ENCODE measurements around the gene SALL1. TPM values are rescaled to one million over a fixed set of nuclear protein-coding genes. Genes with fewer than 3 reads are reported as not detected.

Gene SALL1
- total and polyA plus RNA-seq, 2 of the 13 experiments (the other 11 are each of a cell fraction or from before 2014, with no cell fraction given): 6.6 to 12.3 TPM

DNA sequence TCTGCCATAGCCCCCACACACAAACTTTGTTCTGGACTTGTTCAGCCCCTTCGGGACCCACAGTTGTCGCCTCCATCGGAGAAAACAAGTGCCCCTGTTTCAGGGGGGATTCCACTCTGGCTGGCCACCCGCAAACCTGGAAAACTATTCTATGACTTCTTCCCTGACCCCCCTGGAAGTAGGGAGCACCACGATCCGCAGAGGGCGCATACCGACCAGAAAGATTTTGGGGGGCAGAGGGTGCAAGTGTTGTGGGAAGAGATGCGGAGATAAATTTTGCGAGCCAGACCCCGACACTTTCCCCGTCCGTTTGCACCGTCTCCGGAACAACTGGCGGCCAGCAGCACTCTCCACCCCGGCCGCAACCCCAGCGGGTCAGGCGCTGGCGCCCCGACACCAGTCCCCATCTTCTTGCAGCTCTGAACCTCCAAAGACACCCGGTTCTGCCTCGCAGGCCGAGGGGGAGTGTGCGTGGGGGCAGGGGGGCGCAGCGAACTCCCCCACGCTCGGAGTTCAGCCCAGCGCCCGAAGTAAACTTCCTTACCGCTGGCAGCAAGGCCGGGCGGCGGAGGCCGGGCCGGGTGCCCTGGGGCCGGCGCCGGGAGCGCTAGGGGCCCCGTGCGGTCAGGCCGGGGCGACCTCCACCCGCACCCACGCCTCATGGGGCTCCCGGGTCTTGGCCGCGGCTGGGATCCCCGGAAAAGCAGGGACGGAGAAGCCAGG, 744 bp downstream of the SALL1 start (continued):
- TF ChIP-seq CTCF (CRISPR knock-in tag; IDR thresholded peaks at IDR 0.05) (peak; percentile 2; the same call in 1 of the 2 replicates), ZNF180 (CRISPR knock-in tag; IDR thresholded peaks at IDR 0.05; ENCODE audit: borderline replicate concordance, low read depth) (no peak), ASH2L (IDR thresholded peaks at IDR 0.05; ENCODE audit: insufficient read length, low read depth, low read length) (peak; percentile 85), MXD1 (CRISPR knock-in tag; IDR thresholded peaks at IDR 0.05) (peak; percentile 39; the same call in 1 of the 2 replicates), ZMYM4 (CRISPR knock-in tag; IDR thresholded peaks at IDR 0.05) (0 out of 2 replicates have a peak, but pooled peaks have one; percentile 28), ZNF235 (CRISPR knock-in tag; IDR thresholded peaks at IDR 0.05; ENCODE audit: borderline replicate concordance) (0 out of 2 replicates have a peak, but pooled peaks have one; percentile 47), ZNF670 (CRISPR knock-in tag; IDR thresholded peaks at IDR 0.05; ENCODE audit: borderline replicate concordance) (peak; percentile 65; the same call in 1 of the 2 replicates), PPARG (CRISPR knock-in tag; conservative IDR thresholded peaks at IDR 0.05) (no peak), NR0B2 (CRISPR knock-in tag; IDR thresholded peaks at IDR 0.05) (peak; percentile 57; the same call in 1 of the 2 replicates), SRSF1 (optimal IDR thresholded peaks at IDR 0.05; ENCODE audit: low read depth, low read length) (peak; percentile 93), ZNF746 (CRISPR knock-in tag; IDR thresholded peaks at IDR 0.05) (0 out of 2 replicates have a peak, but pooled peaks have one; percentile 18), ZNF547 (CRISPR knock-in tag; IDR thresholded peaks at IDR 0.05) (peak; percentile 39; the same call in 1 of the 2 replicates), ZNF263 (CRISPR knock-in tag; IDR thresholded peaks at IDR 0.05) (peak; percentile 81; the same call in 1 of the 2 replicates), ZNF747 (CRISPR knock-in tag; IDR thresholded peaks at IDR 0.05; ENCODE audit: borderline replicate concordance) (no peak), TAF15 (IDR thresholded peaks at IDR 0.05; ENCODE audit: low read depth, low read length, poor library complexity, severe bottlenecking) (peak; percentile 28), NCOA1 (CRISPR knock-in tag; IDR thresholded peaks at IDR 0.05) (no peak), PTBP1 (IDR thresholded peaks at IDR 0.05; ENCODE audit: low read depth, low read length, poor library complexity, severe bottlenecking) (peak; percentile 24), PRDM10 (CRISPR knock-in tag; IDR thresholded peaks at IDR 0.05; ENCODE audit: low read depth) (no peak)
- TF ChIP-seq, protein P1, sequence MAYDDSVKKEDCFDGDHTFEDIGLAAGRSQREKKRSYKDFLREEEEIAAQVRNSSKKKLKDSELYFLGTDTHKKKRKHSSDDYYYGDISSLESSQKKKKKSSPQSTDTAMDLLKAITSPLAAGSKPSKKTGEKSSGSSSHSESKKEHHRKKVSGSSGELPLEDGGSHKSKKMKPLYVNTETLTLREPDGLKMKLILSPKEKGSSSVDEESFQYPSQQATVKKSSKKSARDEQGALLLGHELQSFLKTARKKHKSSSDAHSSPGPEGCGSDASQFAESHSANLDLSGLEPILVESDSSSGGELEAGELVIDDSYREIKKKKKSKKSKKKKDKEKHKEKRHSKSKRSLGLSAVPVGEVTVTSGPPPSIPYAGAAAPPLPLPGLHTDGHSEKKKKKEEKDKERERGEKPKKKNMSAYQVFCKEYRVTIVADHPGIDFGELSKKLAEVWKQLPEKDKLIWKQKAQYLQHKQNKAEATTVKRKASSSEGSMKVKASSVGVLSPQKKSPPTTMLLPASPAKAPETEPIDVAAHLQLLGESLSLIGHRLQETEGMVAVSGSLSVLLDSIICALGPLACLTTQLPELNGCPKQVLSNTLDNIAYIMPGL (CRISPR knock-in tag; IDR thresholded peaks at IDR 0.05; ENCODE audit: borderline replicate concordance in 1 of 2, low read depth in 1 of 2): 0 out of 4 replicates have a peak, but pooled peaks of 1 of the 2 experiments have one; percentile 56

All from HepG2 (cell line).